GM15510 (cell line): ENCODE data around the gene MCEE.

Experiments
- POLR2A ChIP-seq: IDR thresholded peaks from 3 replicates; pipeline ENCODE4 v1.6.1; 2011; ENCODE audit warnings: borderline replicate concordance; ENCODE audit not compliant: insufficient read length; ENCODE audit errors: extremely low read depth

Gene MCEE

DNA sequence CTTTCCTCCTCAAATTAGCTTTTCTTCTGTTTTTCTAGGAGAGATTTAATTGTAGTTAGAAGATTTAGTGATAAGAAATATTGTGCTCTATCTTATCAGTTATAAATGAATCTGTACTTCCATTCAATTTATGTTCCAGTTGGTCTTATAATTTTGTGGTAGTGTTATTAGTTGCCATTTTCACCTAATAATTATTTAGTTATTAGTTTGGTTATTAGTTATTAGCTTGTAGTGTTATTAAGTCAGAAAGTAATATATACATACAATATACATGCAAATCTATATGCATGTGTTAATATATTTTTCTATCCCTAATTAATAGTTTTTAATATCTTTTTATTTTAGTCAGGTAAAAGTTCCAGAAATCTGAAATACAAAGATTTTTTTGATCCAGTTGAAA lies 3.6 kb upstream of the MCEE start:
- TF ChIP-seq POLR2A: no peak

DNA sequence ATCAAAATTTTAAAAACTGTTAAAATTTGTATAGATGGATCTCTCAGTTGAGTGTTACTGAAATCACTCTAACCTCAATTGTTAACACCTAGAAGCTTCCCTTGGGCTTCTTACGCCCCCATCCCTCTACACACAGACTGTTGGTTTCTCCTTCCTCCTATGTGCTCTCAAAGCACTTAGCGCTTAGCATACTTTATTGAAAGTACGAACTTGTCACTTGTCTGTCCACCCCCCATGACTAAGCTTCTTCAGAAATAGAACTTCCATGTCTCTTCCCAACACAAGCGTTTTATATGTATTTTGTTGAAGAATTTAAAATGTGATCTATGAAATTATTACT lies 846 bp upstream of the MCEE start:
- no peak for TF ChIP-seq POLR2A

DNA sequence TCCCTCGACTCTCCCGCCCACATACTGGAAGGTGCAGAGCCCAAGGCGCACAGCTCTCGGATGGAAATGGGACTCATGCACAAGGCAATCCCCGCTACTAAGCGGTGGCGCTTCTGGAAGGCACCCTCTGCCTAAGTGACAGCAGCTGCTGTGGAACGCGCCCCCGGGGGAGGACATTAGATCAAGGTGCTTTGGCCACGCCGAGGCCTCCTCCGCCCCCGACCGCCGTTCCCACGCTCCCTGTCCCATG lies 202 bp downstream of the MCEE start:
- TF ChIP-seq POLR2A: no peak

DNA sequence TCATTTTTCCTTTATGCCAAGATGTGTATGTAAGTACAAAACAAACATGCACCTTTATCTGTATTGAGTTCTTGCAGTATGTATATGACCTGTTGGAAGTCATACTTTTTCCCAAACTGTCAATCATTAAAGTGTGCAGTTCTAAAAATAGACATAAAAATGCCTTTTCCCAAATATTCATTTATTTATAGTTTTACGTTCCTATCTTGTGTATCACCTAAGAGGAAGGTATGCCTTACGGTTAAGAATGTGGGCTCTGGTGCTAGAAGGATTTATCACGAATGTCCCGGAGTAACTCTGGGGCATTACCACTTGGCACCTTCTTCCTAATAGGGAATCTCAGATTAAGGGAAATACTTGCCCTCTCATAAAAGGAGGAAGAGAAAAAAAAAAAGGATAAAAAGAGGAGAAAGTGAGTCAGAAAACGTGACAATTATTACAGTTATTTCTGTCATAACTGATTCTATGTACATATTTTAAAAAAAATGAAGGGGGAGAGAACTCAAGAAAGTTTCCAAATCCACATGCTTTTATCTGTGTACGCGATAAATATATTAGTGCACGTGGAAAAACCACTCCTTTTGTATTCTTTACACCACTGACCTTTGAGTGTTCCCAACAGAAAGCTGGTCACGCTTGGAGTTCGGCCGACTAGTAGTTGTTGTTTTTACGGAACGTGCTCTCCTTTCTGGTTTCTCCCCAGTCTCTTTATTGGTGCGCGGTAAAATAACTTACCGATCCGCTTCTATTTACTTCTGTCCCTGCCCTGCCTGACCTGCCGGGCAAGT lies 721 bp downstream of the MCEE start:
- TF ChIP-seq POLR2A: no peak

DNA sequence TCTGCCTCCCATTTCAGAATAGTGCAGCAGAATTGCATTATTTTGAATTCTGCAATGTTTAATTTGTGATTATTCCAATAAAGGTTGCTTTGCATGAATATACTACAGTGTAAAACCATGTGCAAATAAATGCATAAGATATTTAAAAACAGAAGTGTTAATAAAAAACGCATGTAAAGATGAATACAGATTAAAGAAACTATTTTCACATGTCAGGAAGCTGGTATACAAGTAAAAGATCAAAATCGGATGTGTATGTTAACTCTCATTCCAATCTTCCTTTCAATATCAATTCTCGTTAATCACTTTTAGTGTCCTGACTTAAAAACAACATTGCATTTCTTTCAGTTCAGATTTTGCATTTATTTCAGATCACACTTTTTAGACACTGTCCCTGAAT lies 3.1 kb downstream of the MCEE start:
- no peak for TF ChIP-seq POLR2A

DNA sequence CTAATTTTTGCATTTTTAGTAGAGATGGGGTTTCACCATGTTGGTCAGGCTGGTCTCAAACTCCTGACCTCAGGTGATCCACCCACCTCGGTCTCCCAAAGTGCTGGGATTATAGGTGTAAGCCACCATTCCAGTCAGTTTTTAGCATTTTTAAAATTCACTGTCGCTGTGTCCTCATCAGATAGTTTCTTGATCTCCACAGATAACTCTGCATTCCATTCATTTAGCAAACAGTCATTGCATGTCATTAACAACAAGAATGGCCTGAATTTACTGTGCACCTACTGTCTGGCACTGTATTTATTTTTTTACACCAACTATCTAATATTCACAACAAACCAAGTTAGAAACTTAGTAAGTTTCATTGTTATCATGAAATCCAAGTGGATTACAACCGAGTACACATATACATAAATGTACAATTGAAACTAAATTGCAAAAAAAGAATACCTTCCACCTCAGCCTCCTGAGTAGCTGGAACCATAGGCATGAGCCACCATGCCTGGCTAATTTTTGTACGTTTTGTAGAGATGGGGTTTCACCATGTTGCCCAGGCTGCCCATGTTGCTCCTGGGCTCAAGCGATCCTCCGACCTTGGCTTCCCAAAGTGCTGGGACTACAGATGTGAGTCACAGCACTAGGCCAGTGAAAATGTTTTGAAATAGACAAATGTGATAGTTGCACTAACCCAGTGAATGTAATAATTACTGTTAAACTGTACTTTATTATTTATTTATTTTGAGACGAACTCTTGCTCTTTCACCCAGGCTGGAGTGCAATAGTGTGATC lies 4.3 kb downstream of the MCEE start:
- TF ChIP-seq POLR2A: no peak

DNA sequence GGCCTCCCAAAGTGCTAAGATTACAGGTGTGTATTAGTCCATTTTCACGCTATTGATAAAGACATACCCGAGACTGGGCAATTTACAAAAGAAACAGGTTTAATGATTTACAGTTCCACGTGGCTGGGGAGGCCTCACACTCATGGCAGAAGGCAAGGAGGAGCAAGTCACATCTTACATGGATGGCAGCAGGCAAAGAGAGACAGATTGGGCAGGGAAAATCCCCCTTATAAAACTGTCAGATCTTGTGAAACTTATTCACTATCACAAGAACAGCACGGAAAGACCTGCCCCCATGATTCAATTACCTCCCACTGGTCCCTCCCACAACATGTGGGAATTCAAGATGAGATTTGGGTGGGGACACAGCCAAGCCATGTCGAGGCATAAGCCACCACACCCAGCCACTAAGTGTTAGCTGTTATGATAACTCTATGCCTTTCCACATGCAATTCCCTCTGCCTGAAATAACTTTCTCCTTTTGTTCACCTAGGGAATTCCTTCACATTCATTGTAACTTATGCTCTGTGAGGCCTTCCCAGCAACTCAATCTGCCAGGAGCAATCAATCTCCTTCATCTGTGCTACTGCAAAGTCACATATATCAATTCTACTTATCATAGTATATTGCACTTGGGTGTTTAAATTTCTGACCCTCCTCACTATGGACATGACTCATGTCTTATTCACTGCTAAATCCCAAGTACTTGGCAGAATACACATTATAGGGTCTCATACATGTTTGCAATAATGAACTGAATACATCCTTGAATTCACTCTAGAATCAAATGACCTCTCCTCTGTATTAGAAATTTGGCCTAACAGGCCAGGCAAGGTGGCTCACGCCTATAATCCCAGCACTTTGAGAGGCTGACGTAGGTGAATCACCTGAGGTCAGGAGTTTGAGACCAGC lies 7.4 kb downstream of the MCEE start:
- TF ChIP-seq POLR2A: no peak

DNA sequence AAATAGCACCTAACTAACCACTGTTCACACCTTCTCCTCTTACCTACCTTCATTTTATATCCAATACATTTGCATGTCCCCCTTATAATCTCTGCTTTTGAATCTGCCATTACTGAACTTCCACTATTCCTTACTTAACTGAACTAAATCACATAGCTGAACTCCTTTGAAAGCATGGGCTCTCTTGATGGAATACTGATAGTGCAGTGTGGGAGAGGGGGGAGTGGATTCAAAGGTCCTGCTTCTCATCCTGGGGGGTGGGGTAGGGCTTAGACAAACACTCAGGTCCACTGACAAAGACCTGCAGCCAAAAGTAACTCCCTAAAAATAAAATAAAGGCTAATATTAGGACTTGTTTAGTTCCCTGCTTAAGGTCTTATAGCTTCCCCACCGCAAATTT lies 8.6 kb downstream of the MCEE start:
- no peak for TF ChIP-seq POLR2A

DNA sequence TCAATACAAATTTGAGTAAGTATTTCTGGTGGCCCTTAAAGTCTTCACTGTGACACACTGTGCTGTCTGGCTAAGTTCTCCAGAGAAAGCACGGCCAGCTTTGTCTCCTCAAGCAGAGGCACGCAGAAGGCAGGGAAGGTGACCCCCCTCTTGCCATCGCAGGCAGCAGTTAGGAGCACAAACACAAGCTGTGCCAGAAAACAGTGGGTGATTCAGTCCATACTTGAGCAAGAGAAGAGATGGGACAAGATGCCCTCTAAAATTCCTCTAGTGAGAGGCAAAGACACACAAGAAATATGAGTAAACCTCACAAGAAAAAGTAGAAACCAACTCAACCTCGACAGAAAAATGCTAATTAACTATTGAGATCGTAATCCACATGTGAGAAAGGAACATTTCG lies 9.8 kb downstream of the MCEE start:
- TF ChIP-seq POLR2A: no peak

DNA sequence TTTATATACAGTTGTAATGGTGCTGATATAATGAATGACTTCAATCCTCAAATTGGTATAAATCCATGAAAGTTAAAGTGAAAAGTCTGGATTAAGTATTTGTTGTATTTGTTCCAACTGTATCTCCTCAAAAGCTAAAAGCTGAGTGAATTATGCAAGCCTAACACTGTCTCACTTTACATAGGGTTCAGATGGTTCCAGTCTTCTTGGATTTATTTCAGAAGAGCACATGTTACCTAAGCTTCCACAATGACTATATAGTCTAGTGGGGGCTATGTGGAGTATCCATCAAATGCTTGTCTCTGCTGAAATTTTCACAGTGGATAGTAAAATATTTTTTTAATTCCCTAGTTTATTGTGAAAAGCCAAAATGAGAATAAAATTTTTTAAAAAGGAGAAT lies 13.0 kb downstream of the MCEE start:
- TF ChIP-seq POLR2A: no peak

DNA sequence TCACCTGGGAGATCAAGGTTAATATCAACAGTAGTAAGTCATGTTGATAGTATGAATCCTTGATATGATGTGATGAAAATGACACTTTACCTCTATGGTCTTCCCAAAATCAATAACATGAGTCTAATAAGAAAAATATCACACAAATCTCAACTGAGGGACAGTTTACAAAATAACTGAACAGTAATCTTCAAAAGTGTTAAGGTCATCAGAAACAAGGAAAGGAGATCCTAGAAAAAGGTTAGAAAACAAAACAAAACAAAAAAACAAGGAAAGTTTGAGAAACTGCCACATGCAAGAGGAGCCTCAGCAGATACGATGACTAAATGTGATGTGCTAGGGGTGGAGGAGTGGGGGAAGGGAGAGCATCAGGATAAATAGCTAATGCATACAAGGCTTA lies 16.2 kb downstream of the MCEE start:
- TF ChIP-seq POLR2A: no peak

DNA sequence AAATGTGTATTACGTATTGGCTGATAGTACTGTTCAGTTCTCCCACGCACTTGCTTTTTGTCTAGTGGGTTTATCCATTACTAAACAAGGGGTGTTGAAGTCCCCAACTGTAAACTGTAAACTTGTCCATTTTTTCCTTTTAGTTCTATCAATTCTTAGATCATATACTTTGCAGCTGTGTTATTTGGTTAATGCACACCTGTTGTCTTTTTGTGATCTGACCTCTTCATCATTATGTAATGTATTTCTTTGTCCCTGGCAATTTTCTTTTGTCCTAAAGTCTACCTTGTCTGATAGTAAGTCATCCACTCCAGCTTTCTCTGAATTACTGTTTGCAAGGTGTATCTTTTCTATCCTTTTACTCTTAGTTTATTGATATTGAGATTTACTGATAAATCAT lies 21.9 kb downstream of the MCEE start:
- no peak for TF ChIP-seq POLR2A

DNA sequence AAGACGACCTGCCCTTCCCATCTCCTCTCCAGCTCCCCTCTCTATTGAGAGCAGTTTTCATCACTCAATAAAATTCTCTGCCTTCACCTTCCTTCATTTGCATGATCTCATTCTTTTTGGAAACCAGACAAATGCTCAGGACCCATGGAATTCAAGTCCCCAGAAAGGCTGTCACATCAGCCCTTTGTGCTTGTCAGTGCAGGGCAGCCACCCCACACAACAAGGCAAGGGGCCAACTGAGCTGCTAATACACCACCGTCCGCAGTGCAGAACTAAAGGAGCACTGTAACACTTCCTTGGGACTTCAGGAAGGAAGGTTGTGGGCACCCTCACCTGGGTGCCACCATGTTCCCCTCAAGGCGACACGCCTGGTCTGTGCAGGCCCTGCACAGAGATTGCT lies 26.2 kb downstream of the MCEE start:
- TF ChIP-seq POLR2A: no peak

DNA sequence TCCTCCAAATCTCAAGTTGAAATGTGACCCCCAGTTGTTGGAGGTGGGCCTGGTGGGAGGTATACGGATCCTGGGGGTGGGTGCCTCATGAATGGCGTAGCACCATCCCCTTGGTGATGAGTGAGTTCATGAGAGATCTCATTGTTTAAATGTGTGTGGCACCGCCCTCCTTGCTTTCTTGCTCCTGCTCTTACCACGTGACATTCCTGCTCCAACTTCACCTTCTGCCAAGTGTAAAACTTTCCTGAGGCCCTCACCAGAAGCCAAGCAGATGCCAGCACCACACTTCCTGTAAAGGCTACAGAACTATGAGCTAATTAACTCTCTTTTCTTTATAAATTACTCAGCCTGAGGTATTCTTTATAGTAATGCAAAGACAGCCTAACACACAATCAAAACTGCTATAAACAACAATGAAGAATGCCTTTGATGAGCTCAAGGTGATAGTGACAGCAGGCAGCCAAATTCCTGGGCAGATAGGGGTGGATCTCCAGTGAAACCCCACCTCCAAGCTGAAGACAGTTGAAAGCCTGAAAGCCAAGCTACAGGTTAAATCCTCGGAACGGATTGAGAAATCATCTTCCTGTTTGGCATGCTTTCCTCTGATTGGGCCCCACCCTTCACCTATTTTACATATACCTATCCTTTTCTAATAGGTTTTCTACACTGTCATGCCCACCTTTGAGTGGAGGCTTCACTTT lies 26.9 kb downstream of the MCEE start:
- TF ChIP-seq POLR2A: no peak

DNA sequence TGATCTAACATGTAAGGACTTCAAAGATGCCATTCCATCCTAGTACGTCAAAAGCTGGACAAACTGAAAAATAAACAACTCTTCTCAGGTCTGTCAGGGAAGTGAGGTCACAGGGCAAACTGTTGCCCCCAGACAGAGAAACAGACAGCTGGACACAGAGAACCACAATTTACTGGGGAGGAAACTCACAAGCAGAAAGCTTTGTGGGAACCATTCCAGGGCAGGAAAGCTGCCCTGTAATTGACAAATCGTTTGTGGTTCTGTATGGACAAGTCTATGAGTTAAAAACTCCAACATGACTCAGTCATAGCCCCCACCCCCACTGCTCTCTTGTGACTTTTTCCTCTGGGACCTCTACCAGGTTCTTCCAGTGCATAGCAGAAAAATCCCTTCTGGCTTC lies 28.4 kb downstream of the MCEE start:
- TF ChIP-seq POLR2A: no peak
